Measurements from ENCODE around the gene MON1A. TPM values are rescaled to one million over a fixed set of nuclear protein-coding genes. Genes with fewer than 3 reads are reported as not detected.

Gene MON1A
- total RNA-seq, 1 experiment from 2014 or later = 9.0 TPM

GRCh38 chr3:49911124-49911420, 18.5 kb downstream of the MON1A start (continued):
- TF ChIP-seq MAX (IDR thresholded peaks at IDR 0.05) = no peak
- no peak for TF ChIP-seq POLR2A (IDR thresholded peaks at IDR 0.05; ENCODE audit: borderline replicate concordance, extremely low read depth, insufficient read depth, insufficient read length)

- Histone ChIP-seq H2AFZ (ENCODE audit: low read depth, low read length, poor library complexity, severe bottlenecking) (no peak overlapping the region), H4K20me1 (ENCODE audit: insufficient read depth) (no peaks in the 10 kb centered on the region), H3K4me1 (ENCODE audit: control insufficient read depth in 1 of 2, insufficient read depth in 2 of 2, low read length in 2 of 2) (peaks cover 8 to 12% of the 10 kb centered on the region in 2 experiments), H3K79me2 (ENCODE audit: insufficient read depth, low read length) (peaks cover 2% of the 10 kb centered on the region; the same call in 1 of the 2 replicates), H3K4me2 (ENCODE audit: low read length) (no peak overlapping the region), H3K27me3 (ENCODE audit: insufficient read depth, low read length) (no peaks in the 10 kb centered on the region), H3K9me3 (ENCODE audit: control insufficient read depth in 1 of 2, insufficient read depth in 1 of 2, low read depth in 1 of 2, low read length in 2 of 2) (no peaks in the 10 kb centered on the region), H3K27ac (ENCODE audit: low read depth, low read length) (no peak overlapping the region), H3K4me3 (replicated peaks in 1 of 2; ENCODE audit: low read depth in 1 of 2, low read length in 2 of 2) (no peak overlapping the region), H3K9ac (ENCODE audit: low read length) (no peak overlapping the region), H3K36me3 (ENCODE audit: control insufficient read depth in 1 of 2, insufficient read depth in 2 of 2, low read length in 2 of 2) (0 out of 4 replicates have a peak, but pooled peaks cover 0 to 6% of the 10 kb centered on the region in 2 experiments), H3K9me2 (ENCODE audit: insufficient read depth) (no peaks in the 10 kb centered on the region)
- BruUV-seq (replicated peaks) = no TSS peak
- ATAC-seq = no peak
- POLR2A ChIA-PET = no interaction called here
- RAD21 ChIA-PET (ENCODE audit: low non-redundant PET in 1 of 2, low total read pairs in 2 of 2, uncharacterized antibody in 2 of 2, unreplicated experiment in 2 of 2) = interaction anchor here in 1 of 2 experiments (1.0 kb wide), 1 partner anchor 209 kb away, joined by 3 read pairs; no protein-coding TSS in a partner anchor
- TF ChIP-seq YY1 (IDR thresholded peaks at IDR 0.05; ENCODE audit: extremely low read depth, insufficient replicate concordance, low read depth, low read length) (no peak), SP1 (IDR thresholded peaks at IDR 0.05; ENCODE audit: low read depth) (no peak), SRF (IDR thresholded peaks at IDR 0.05; ENCODE audit: low read depth) (no peak), ELF1 (IDR thresholded peaks at IDR 0.05; ENCODE audit: borderline replicate concordance, low read depth) (no peak), ZNF274 (IDR thresholded peaks at IDR 0.05; ENCODE audit: low read depth, low read length) (no peak), REST (IDR thresholded peaks at IDR 0.05; ENCODE audit: low read depth) (no peak), CTCF (IDR thresholded peaks at IDR 0.05 in 2 of 3, conservative IDR thresholded peaks at IDR 0.05 in 1 of 3; ENCODE audit: borderline replicate concordance in 1 of 3, insufficient read depth in 1 of 3, low read depth in 2 of 3, low read length in 2 of 3) (no peak)
- no peak for DNase-seq (ENCODE audit: low read depth, low spot score)
- CTCF ChIA-PET = interaction anchor here (0.9 kb wide), 1 partner anchor 71 kb away, joined by 3 read pairs; no protein-coding TSS in a partner anchor
- intact Hi-C loops (cut with micrococcal nuclease) = no loop called here
These were observed 19.0 kb downstream of the MON1A start for GRCh38 chr3:49910409-49911123.
